Measurements from ENCODE around the gene MPV17L2. TPM values are rescaled to one million over a fixed set of nuclear protein-coding genes. Genes with fewer than 3 reads are reported as not detected.

The MPV17L2 gene
- polyA plus RNA-seq, 2 of the 4 experiments (the other 2 are of a cell fraction), result 8.3 to 13.9 TPM

DNA sequence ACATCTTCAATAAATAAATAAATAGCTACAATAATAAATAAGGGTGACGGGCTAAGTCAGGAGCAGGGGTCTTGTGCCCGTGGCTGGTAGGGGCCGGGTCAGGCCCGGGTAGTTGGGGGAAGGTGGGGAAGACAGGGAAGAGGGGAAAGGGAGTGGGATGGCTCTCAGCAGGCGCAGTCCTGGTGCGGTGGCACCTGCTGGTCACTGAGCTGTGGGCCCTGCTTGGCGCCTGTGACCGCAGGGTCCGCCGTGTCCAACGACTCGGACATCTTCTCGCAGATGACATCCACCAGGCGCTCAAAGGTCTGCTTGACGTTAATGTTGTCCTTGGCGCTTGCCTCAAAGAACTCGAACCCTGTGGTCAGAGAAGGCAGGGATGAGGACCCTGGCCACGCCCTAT is 4.3 kb downstream of the MPV17L2 start:
- CTCF ChIA-PET, result interaction anchor here (0.7 to 1.3 kb wide), 2 partner anchors 35 to 52 kb away, joined by 4 read pairs; no protein-coding TSS in a partner anchor
- DNase-seq (ENCODE audit: low read depth in 1 of 2, low spot score in 1 of 2) (no peak), FAIRE-seq (no peak), ATAC-seq (no peak)
- H3K4me2 ChIP-seq, result no peak overlapping the region
- 90% methylated on average over 18 of the region's 18 CpGs for WGBS (ENCODE audit: missing lambda C conversion rate)
- H3K27ac ChIP-seq, result no peak overlapping the region
- H3K4me1 ChIP-seq, result peaks cover 10% of the 10 kb centered on the region; the same call in 2 of the 3 replicates
- POLR2A ChIA-PET, result interaction anchor here (0.6 kb wide), 1 partner anchor 74 kb away, joined by 3 read pairs; no protein-coding TSS in a partner anchor
- H3K9me3 ChIP-seq, result no peaks in the 10 kb centered on the region
- TF ChIP-seq, protein P1, sequence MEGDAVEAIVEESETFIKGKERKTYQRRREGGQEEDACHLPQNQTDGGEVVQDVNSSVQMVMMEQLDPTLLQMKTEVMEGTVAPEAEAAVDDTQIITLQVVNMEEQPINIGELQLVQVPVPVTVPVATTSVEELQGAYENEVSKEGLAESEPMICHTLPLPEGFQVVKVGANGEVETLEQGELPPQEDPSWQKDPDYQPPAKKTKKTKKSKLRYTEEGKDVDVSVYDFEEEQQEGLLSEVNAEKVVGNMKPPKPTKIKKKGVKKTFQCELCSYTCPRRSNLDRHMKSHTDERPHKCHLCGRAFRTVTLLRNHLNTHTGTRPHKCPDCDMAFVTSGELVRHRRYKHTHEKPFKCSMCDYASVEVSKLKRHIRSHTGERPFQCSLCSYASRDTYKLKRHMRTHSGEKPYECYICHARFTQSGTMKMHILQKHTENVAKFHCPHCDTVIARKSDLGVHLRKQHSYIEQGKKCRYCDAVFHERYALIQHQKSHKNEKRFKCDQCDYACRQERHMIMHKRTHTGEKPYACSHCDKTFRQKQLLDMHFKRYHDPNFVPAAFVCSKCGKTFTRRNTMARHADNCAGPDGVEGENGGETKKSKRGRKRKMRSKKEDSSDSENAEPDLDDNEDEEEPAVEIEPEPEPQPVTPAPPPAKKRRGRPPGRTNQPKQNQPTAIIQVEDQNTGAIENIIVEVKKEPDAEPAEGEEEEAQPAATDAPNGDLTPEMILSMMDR (IDR thresholded peaks at IDR 0.05), result no peak
- no peak for TF ChIP-seq EP300 (IDR thresholded peaks at IDR 0.05)
- TF ChIP-seq ESRRA (IDR thresholded peaks at IDR 0.05; ENCODE audit: borderline replicate concordance, low read length), result no peak
- TF ChIP-seq GATA3 (IDR thresholded peaks at IDR 0.05; ENCODE audit: borderline replicate concordance), result no peak
- TF ChIP-seq, protein P2, sequence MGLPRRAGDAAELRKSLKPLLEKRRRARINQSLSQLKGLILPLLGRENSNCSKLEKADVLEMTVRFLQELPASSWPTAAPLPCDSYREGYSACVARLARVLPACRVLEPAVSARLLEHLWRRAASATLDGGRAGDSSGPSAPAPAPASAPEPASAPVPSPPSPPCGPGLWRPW (IDR thresholded peaks at IDR 0.05), result no peak
- no peak for TF ChIP-seq POLR2AphosphoS2 (conservative IDR thresholded peaks at IDR 0.05; ENCODE audit: low read length)
- TF ChIP-seq, protein P3, sequence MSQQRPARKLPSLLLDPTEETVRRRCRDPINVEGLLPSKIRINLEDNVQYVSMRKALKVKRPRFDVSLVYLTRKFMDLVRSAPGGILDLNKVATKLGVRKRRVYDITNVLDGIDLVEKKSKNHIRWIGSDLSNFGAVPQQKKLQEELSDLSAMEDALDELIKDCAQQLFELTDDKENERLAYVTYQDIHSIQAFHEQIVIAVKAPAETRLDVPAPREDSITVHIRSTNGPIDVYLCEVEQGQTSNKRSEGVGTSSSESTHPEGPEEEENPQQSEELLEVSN (IDR thresholded peaks at IDR 0.05; ENCODE audit: borderline replicate concordance, low read depth), result no peak
- no peak for TF ChIP-seq SREBF2 (IDR thresholded peaks at IDR 0.05)
- TF ChIP-seq JUNB (IDR thresholded peaks at IDR 0.05), result no peak
- TF ChIP-seq POLR2A (IDR thresholded peaks at IDR 0.05; ENCODE audit: low read length), result no peak
- no peak for TF ChIP-seq MYC (IDR thresholded peaks at IDR 0.05; ENCODE audit: borderline replicate concordance, low read length)
- TF ChIP-seq, protein P4, sequence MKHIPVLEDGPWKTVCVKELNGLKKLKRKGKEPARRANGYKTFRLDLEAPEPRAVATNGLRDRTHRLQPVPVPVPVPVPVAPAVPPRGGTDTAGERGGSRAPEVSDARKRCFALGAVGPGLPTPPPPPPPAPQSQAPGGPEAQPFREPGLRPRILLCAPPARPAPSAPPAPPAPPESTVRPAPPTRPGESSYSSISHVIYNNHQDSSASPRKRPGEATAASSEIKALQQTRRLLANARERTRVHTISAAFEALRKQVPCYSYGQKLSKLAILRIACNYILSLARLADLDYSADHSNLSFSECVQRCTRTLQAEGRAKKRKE (CRISPR knock-in tag; IDR thresholded peaks at IDR 0.05; ENCODE audit: low read depth), result no peak
- TF ChIP-seq RNF2 (IDR thresholded peaks at IDR 0.05; ENCODE audit: borderline replicate concordance, low read depth), result no peak
- H3K4me3 ChIP-seq, result no peak overlapping the region

DNA sequence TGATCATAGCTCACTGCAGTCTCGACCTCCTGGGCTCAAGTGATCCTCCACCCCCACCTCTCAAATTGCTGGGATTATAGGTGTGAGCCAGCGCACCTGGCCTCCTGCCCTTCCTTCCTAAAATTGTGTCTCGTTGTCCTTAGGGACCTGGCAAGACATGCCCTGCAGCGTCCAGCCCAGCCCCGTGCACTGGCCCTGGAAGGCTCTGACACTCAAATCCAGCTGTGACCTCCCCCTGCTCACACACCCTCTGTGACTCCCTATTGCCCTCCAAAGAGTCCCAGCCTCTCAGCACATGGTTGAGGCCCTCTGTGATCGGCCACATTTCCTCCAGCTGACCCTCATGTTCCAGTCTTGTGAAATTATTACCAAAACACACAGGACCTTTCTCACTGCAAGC is 4.9 kb downstream of the MPV17L2 start:
- TF ChIP-seq ZC3H11A (IDR thresholded peaks at IDR 0.05), result no peak
- TF ChIP-seq FOSB (CRISPR knock-in tag; IDR thresholded peaks at IDR 0.05), result no peak
- no peak for TF ChIP-seq FOXS1 (CRISPR knock-in tag; IDR thresholded peaks at IDR 0.05)
- TF ChIP-seq ZFP36 (IDR thresholded peaks at IDR 0.05; ENCODE audit: borderline replicate concordance, partially characterized antibody), result no peak
- no peak for TF ChIP-seq JUNB (IDR thresholded peaks at IDR 0.05)
- TF ChIP-seq, protein P5, sequence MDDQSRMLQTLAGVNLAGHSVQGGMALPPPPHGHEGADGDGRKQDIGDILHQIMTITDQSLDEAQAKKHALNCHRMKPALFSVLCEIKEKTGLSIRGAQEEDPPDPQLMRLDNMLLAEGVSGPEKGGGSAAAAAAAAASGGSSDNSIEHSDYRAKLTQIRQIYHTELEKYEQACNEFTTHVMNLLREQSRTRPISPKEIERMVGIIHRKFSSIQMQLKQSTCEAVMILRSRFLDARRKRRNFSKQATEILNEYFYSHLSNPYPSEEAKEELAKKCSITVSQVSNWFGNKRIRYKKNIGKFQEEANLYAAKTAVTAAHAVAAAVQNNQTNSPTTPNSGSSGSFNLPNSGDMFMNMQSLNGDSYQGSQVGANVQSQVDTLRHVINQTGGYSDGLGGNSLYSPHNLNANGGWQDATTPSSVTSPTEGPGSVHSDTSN (IDR thresholded peaks at IDR 0.05), result no peak
- no peak for TF ChIP-seq SMC3 (IDR thresholded peaks at IDR 0.05)
- TF ChIP-seq RCOR1 (IDR thresholded peaks at IDR 0.05; ENCODE audit: low read depth, low read length), result no peak
- TF ChIP-seq, protein P3 (IDR thresholded peaks at IDR 0.05; ENCODE audit: borderline replicate concordance, low read depth), result no peak
- TF ChIP-seq, protein P6, sequence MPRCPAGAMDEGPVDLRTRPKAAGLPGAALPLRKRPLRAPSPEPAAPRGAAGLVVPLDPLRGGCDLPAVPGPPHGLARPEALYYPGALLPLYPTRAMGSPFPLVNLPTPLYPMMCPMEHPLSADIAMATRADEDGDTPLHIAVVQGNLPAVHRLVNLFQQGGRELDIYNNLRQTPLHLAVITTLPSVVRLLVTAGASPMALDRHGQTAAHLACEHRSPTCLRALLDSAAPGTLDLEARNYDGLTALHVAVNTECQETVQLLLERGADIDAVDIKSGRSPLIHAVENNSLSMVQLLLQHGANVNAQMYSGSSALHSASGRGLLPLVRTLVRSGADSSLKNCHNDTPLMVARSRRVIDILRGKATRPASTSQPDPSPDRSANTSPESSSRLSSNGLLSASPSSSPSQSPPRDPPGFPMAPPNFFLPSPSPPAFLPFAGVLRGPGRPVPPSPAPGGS (IDR thresholded peaks at IDR 0.05), result no peak
- H3K27ac ChIP-seq, result no peak overlapping the region
- WGBS (ENCODE audit: missing lambda C conversion rate), result 77% methylated on average over 6 of the region's 6 CpGs
- DNase-seq (ENCODE audit: low read depth in 1 of 2, low spot score in 1 of 2) (no peak), ATAC-seq (no peak), FAIRE-seq (no peak)
- H3K4me2 ChIP-seq, result no peak overlapping the region
- H3K4me3 ChIP-seq, result no peak overlapping the region
- H3K4me1 ChIP-seq, result peaks cover 12% of the 10 kb centered on the region; the same call in 2 of the 3 replicates
- ChIA-PET CTCF (interaction anchor here (0.7 to 8.9 kb wide), 3 partner anchors 10 to 54 kb away, joined by 4 to 86 read pairs (median 4); a partner anchor contains a TSS), POLR2A (interaction anchor here (0.6 kb wide), 1 partner anchor 11 kb away, joined by 3 read pairs; no protein-coding TSS in a partner anchor)
- no peaks in the 10 kb centered on the region for H3K9me3 ChIP-seq

Measured in A549 (cell line).